GM21786 (cell line): ENCODE measurements around the gene TMCO1.
"Not testable (repeated sequence)": the region's sequence is repeated elsewhere in the genome, so short reads cannot be mapped to it uniquely, and the experiment has no call there.

ENCODE experiments used
- ATAC-seq: cut with Tn5 transposase; IDR thresholded peaks from one replicate; pipeline ENCODE4 v1.9.1; 2021; ENCODE audit not compliant: unreplicated experiment

Gene TMCO1

DNA sequence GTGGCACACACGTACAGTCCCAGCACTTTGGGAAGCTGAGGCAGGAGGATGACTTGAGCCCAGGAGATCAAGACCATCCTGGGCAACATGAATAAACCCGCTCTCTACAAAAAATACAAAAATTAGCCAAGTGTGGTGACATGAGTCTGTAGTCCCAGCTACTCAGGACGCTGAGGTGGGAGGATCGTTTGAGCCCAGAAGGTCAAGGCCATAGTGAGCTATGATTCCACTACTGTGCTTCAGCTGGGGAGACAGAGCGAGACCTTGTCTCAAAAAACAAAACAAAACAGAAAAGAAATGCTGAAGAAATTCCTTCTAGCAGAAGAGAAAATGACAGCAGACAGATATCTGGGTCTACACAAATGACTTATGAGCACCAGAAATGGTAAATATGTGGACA, 80.6 kb downstream of the TMCO1 start:
- ATAC-seq: no peak

DNA sequence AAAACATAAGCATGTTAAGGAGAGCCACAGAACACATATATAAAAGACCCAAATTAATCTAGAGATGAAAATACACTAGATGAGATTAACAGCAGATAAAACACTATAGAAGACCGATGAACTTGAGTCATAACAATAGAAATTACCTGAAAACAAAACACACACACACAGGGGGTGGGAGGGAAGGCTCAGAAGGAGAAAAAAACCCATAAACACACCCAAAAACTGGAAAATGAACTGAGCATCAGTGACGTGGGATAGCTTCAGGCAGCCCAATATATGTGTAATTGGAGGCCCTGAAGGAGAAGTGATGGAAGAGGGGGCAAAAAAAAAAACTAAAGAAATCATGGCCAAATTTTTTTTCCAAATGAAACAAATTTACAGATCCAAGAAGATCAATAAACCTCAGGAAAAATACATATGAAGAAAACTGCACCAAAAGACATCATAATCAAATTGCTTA, 81.7 kb downstream of the TMCO1 start:
- peak; percentile 28 for ATAC-seq

DNA sequence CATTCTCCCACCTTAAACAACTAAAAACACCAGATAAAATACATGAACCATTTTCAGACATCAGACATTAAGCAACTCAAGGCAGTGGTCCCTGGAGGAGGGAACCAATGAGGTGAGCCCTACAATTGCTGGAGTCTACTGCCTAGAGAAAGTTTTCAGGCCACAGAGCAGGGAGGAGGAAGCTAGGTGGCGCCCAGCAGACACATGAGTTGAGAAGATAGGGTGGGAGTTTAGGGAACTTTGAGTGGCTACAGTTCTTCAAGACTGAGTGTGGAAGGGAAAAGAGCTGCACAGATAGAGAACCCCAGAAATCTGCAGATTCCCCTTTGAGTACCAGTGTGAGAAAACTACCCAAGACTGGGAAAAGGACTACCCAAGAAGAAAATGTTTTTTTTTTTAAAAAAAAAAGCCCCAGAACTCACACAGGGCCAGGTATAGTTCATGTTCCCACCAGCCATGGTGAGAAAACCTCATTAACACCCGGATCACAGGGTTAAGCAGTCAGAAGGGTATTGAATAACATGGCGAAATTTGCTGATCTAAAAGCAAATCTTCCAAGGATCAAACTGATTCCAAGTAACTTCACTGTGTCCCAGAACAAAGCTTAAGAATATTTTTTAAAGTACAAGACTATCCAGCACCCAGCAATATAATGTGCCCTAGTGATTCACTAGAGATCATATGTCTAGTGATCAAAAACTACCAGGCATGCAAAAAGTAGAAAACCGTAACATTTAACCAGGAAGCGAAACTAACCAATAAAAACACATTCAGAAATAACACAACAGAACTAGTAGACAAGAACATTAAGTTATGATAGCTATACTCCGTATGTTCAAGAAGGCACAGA, 82.3 kb downstream of the TMCO1 start:
- ATAC-seq: peak; percentile 70

DNA sequence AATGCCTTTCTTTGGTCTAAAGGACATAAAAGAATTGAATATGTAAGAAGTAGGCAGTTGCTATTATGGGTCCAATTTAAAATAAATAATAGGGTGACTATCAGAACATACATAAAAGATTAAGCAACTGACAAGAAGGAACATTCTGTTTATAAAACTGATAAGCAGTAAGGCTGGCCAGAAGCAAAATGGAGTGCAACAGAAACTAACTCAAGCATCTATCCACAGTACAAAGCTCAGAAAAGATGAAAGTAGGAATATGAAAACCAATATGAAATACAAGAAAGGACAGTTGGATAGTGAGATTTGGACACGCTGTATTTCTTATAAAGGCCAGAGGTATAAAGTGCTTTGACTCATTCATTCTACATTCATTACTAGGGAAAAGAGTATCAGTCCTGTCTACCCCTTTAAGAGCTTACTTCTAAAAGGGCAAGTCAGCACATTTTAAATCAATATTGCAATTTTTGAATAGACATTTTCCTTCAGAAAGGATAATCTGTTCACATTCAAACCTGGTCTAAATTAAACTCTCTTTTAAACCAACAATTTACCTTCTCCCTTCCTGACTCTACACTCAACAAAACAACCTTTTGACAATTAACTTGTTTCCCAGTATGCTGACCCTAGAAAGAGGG, 84.7 kb downstream of the TMCO1 start:
- ATAC-seq: no peak

DNA sequence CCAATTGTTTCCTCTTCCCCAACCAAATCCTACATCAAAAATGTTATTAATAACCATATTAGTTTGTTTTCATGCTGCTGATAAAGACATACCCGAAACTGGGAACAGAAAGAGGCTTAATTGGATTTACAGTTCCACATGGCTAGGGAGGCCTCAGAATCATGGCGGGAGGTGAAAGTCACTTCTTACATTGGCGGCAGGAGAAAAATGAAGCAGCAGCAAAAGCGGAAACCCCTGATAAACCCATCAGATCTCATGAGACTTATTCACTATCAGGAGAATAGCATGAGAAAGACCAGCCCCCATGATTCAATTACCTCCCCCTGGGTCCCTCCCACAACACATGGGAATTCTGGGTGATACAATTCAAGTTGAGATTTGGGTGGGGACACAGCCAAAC, 87.9 kb downstream of the TMCO1 start:
- not testable (repeated sequence) for ATAC-seq

DNA sequence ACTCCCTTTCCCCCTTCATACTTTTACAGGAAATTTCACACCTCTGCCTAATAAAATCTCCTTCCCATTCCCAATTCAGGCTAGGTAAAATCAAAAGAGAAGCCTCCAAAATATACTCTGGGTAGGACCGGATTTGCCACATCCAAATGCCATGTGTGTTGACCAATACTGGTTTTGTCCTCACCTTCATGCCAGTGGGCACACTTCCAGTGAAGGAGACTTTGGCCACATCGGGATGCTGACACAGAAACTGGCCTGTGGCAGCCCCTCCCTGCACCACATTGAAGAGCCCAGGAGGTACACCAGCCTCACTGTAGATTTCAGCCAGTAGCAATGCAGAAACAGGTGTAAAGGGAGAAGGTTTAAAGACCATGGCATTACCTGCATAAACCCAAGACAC, 88.4 kb downstream of the TMCO1 start:
- no peak for ATAC-seq

DNA sequence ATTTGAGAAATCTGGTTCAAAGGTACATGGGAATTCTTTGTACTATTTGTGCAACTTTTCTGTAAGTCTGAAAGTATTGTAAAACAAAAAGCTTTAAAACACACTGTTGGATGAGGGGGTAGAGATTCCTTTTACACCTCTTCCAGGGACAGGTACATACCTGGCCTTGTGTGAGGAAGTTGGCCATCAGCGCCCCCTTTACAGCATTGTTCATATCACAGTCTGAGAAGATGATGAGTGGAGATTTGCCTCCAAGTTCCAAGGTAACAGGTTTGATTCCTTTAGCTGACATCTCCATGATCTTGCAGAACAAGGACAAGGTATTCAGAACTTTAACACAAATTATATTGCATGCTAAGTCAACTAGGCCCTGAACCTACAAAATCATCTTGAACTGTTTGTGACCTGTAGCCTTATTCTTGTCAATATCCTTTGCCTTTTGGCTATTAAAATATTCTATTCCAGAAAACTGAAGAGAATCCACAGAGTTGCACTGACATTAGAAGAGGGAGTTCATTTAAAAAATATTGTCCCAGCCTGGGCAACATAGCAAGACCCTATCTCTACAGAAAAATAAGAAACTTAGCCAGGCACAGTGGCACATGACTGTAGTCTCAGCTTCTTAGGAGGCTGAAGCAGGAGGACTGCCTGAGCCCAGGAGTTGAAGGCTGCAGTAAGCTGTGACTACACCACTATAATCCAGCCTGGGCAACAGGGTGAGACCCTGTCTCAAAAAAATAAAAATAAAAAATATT, 89.2 kb downstream of the TMCO1 start:
- no peak for ATAC-seq

DNA sequence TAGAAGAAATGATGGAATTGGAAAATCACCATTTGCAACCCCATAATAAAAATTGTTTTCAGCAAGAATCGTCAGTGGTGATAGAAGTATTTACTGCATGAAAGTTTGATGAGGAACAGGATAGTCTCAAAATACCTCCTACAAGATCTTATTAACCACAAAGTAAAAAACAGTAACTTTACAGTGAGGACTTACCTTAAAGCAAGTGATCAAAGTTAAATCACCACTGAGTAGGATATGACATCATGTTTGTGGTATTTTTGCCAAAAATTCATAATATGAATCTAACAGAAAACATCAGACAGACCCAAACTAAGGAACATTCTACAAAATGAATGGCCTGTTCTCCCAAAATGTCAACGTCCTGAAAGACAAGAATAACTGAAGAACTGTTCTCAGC, 90.2 kb downstream of the TMCO1 start:
- ATAC-seq: no peak
